WTC11 (cell line): Measurements from ENCODE around the gene MRPL2. TPM values are rescaled to one million over a fixed set of nuclear protein-coding genes. Genes with fewer than 3 reads are reported as not detected.

Source experiments
- ATAC-seq: fragments of 200-7000 bp; cut with Tn5 transposase; 2 replicates; pipeline ENCODE4 v1.10.0; 2021; ENCODE audit warnings: mild to moderate bottlenecking, moderate library complexity
- CTCF ChIA-PET: fragments of 300-600 bp; sonication (Branson Sonifier 250); formaldehyde crosslinking; loops from one replicate; lab custom pipeline; 2021; ENCODE audit warnings: antibody characterized with exemption; lab: Charles Lee
- POLR2A ChIA-PET: fragments of 350-600 bp; sonication (Branson Sonifier 250); formaldehyde crosslinking; loops from one replicate; lab custom pipeline; 2021; ENCODE audit warnings: antibody characterized with exemption; lab: Charles Lee
- DNase-seq: peaks from one replicate; pipeline ENCODE4 v3.0.0; 2021; ENCODE audit warnings: low spot score
- H3K27ac Mint-ChIP-seq: 2 replicates; pipeline ENCODE4 v1.8.0; 2021; ENCODE audit warnings: mixed read lengths
- H3K27me3 Mint-ChIP-seq: 2 replicates; pipeline ENCODE4 v1.8.0; 2021; ENCODE audit warnings: low read depth, mild to moderate bottlenecking, moderate library complexity, mixed read lengths
- H3K36me3 Mint-ChIP-seq: 2 replicates; pipeline ENCODE4 v1.8.0; 2021; ENCODE audit warnings: mixed read lengths
- H3K4me1 Mint-ChIP-seq: 2 replicates; pipeline ENCODE4 v1.8.0; 2022; ENCODE audit warnings: mixed read lengths
- H3K4me3 Mint-ChIP-seq: 2 replicates; pipeline ENCODE4 v1.8.0; 2021; ENCODE audit warnings: mild to moderate bottlenecking, moderate library complexity, mixed read lengths
- H3K9me3 Mint-ChIP-seq: 2 replicates; pipeline ENCODE4 v1.8.0; 2021; ENCODE audit warnings: mixed read lengths
- ARID4B ChIP-seq: sonication (generic); formaldehyde crosslinking; IDR thresholded peaks from 2 replicates; pipeline ENCODE4 v1.8.0; 2023; ENCODE audit warnings: missing genetic modification reagents, mild to moderate bottlenecking, borderline replicate concordance
- CREB1 ChIP-seq: sonication (generic); formaldehyde crosslinking; IDR thresholded peaks from 2 replicates; pipeline ENCODE4 v1.8.0; 2023; ENCODE audit warnings: mild to moderate bottlenecking, missing genetic modification reagents
- E2F1 ChIP-seq: sonication (generic); formaldehyde crosslinking; IDR thresholded peaks from 2 replicates; pipeline ENCODE4 v1.8.0; 2022; ENCODE audit warnings: mild to moderate bottlenecking, missing genetic modification reagents
- FOXK1 ChIP-seq: sonication (generic); formaldehyde crosslinking; IDR thresholded peaks from 2 replicates; pipeline ENCODE4 v1.8.0; 2022; ENCODE audit warnings: mild to moderate bottlenecking, moderate library complexity, missing genetic modification reagents
- GABPB1 ChIP-seq: sonication (generic); formaldehyde crosslinking; IDR thresholded peaks from 2 replicates; pipeline ENCODE4 v1.8.1; 2023; ENCODE audit warnings: mild to moderate bottlenecking, missing genetic modification reagents
- HMGXB4 ChIP-seq: sonication (generic); formaldehyde crosslinking; IDR thresholded peaks from 2 replicates; pipeline ENCODE4 v1.8.1; 2023; ENCODE audit warnings: mild to moderate bottlenecking, moderate library complexity, missing genetic modification reagents
- JAZF1 ChIP-seq: fragments of 250-450 bp; sonication (Bioruptor Pico); IDR thresholded peaks from 2 replicates; pipeline ENCODE4 v1.9.0; 2021; ENCODE audit warnings: moderate library complexity, mild to moderate bottlenecking, inconsistent platforms
- MYBL2 ChIP-seq: sonication (generic); formaldehyde crosslinking; IDR thresholded peaks from 2 replicates; pipeline ENCODE4 v1.8.1; 2023; ENCODE audit warnings: mild to moderate bottlenecking, moderate library complexity, missing genetic modification reagents
- NFATC4 ChIP-seq: fragments of 250-450 bp; sonication (Bioruptor Pico); IDR thresholded peaks from 2 replicates; pipeline ENCODE4 v1.9.0; 2021; ENCODE audit warnings: mild to moderate bottlenecking
- NFYB ChIP-seq: sonication (generic); formaldehyde crosslinking; conservative IDR thresholded peaks from 2 replicates; pipeline ENCODE4 v1.8.0; 2022; ENCODE audit warnings: low read depth, missing genetic modification reagents
- PRDM15 ChIP-seq: sonication (generic); formaldehyde crosslinking; IDR thresholded peaks from 2 replicates; pipeline ENCODE4 v1.8.0; 2022; ENCODE audit warnings: missing genetic modification reagents
- SP1 ChIP-seq: sonication (generic); formaldehyde crosslinking; conservative IDR thresholded peaks from 2 replicates; pipeline ENCODE4 v1.8.1; 2022; ENCODE audit warnings: missing genetic modification reagents
- TCF7 ChIP-seq: sonication (generic); formaldehyde crosslinking; IDR thresholded peaks from 2 replicates; pipeline ENCODE4 v1.8.0; 2022; ENCODE audit warnings: mild to moderate bottlenecking, low read depth, missing genetic modification reagents, moderate library complexity
- TEAD4 ChIP-seq: sonication (generic); formaldehyde crosslinking; IDR thresholded peaks from 2 replicates; pipeline ENCODE4 v1.8.0; 2022; ENCODE audit warnings: mild to moderate bottlenecking, missing genetic modification reagents
- TP53 ChIP-seq: sonication (generic); formaldehyde crosslinking; IDR thresholded peaks from 2 replicates; pipeline ENCODE4 v1.8.1; 2023; ENCODE audit warnings: mild to moderate bottlenecking, missing genetic modification reagents
- USF1 ChIP-seq: sonication (generic); formaldehyde crosslinking; IDR thresholded peaks from 2 replicates; pipeline ENCODE4 v1.8.0; 2022; ENCODE audit warnings: mild to moderate bottlenecking, missing genetic modification reagents
- USF2 ChIP-seq: sonication (generic); formaldehyde crosslinking; IDR thresholded peaks from 2 replicates; pipeline ENCODE4 v1.8.1; 2023; ENCODE audit warnings: mild to moderate bottlenecking, missing genetic modification reagents, moderate library complexity
- ZBTB43 ChIP-seq: sonication (generic); formaldehyde crosslinking; IDR thresholded peaks from 2 replicates; pipeline ENCODE4 v1.8.1; 2023; ENCODE audit warnings: mild to moderate bottlenecking, missing genetic modification reagents
- ZMAT4 ChIP-seq: fragments of 250-450 bp; sonication (Bioruptor Pico); IDR thresholded peaks from 2 replicates; pipeline ENCODE4 v1.9.0; 2021; ENCODE audit warnings: mild to moderate bottlenecking
- ZNF138 ChIP-seq: sonication (generic); formaldehyde crosslinking; conservative IDR thresholded peaks from 2 replicates; pipeline ENCODE4 v1.8.1; 2022; ENCODE audit warnings: mild to moderate bottlenecking, moderate library complexity, missing genetic modification reagents
- total RNA-seq: library from RNA; stranded (reverse); gene quantifications from 3 replicates; pipeline ENCODE4 v1.2.3, GENCODE V29; 2021

MRPL2 gene
- total RNA-seq, 1 experiment from 2014 or later, result 131 TPM

GRCh38 chr6:43076464-43077332, 17.5 kb upstream of the MRPL2 start:
- peaks cover 35% of the 10 kb centered on the region for H3K4me1 Mint-ChIP-seq
- H3K36me3 Mint-ChIP-seq, result no peaks in the 10 kb centered on the region
- no peak for TF ChIP-seq CREB1 (CRISPR knock-in tag)
- peak; percentile 63; the same call in 1 of the 2 replicates for TF ChIP-seq ZBTB43 (CRISPR knock-in tag)
- 0 out of 2 replicates have a peak, but pooled peaks have one; percentile 39 for TF ChIP-seq TCF7
- 0 out of 2 replicates have a peak, but pooled peaks have one; percentile 39 for TF ChIP-seq HMGXB4
- no peak for TF ChIP-seq E2F1 (CRISPR knock-in tag)
- TF ChIP-seq ZNF138 (CRISPR knock-in tag), result no peak
- 0 out of 2 replicates have a peak, but pooled peaks have one; percentile 13 for TF ChIP-seq TP53 (CRISPR knock-in tag)
- TF ChIP-seq JAZF1 (CRISPR knock-in tag), result no peak
- TF ChIP-seq MYBL2 (CRISPR knock-in tag), result no peak
- no peak for TF ChIP-seq NFYB (CRISPR knock-in tag)
- TF ChIP-seq TEAD4 (CRISPR knock-in tag), result 0 out of 2 replicates have a peak, but pooled peaks have one; percentile 26
- TF ChIP-seq ARID4B, result peak; percentile 81
- TF ChIP-seq PRDM15, result peak; percentile 99
- 0 out of 2 replicates have a peak, but pooled peaks have one; percentile 17 for TF ChIP-seq USF2
- TF ChIP-seq USF1 (CRISPR knock-in tag), result no peak; the same call in 1 of the 2 replicates
- TF ChIP-seq NFATC4, result no peak
- TF ChIP-seq SP1, result peak; percentile 49
- no peak for TF ChIP-seq ZMAT4
- peak; percentile 22; the same call in 1 of the 2 replicates for TF ChIP-seq GABPB1 (CRISPR knock-in tag)
- 0 out of 2 replicates have a peak, but pooled peaks have one; percentile 32 for TF ChIP-seq FOXK1 (CRISPR knock-in tag)

More at GRCh38 chr6:43076464-43077332, 17.5 kb upstream of the MRPL2 start:
- ATAC-seq, result peak; percentile 36
- ChIA-PET POLR2A (interaction anchor here (0.6 to 2.6 kb wide), 18 partner anchors 12 to 210 kb away, joined by 3 to 10 read pairs (median 4); partner anchors contain the start of genes CNPY3, CUL9, KLC4 and KLHDC3), CTCF (interaction anchor here (0.5 to 3.2 kb wide), 25 partner anchors 12 to 232 kb away, joined by 3 to 50 read pairs (median 4); partner anchors contain the start of genes CNPY3, CRIP3, CUL7 and DNPH1)
- DNase-seq, result peak; percentile 76
- peak overlapping the region; percentile 84 for H3K4me3 Mint-ChIP-seq
- no peaks in the 10 kb centered on the region; the same call in 1 of the 2 replicates for H3K27me3 Mint-ChIP-seq
- H3K27ac Mint-ChIP-seq, result no peak overlapping the region
- H3K9me3 Mint-ChIP-seq, result no peaks in the 10 kb centered on the region
